HepG2 (cell line): ENCODE measurements around the gene PEPD. TPM values are rescaled to one million over a fixed set of nuclear protein-coding genes. Genes with fewer than 3 reads are reported as not detected.

ENCODE experiments used
- DMTF1 ChIP-seq: sonication (generic); formaldehyde crosslinking; IDR thresholded peaks from 2 replicates; pipeline ENCODE4 v1.4.0; 2020; ENCODE audit warnings: mild to moderate bottlenecking, missing genetic modification reagents
- FLYWCH1 ChIP-seq: sonication (generic); formaldehyde crosslinking; IDR thresholded peaks from 2 replicates; pipeline ENCODE4 v1.8.1; 2023; ENCODE audit warnings: mild to moderate bottlenecking, missing genetic modification reagents
- FOXA1 ChIP-seq, 2 experiments: fragments of 450-650 bp in 1 of 2; sonication (generic) in 1 of 2; formaldehyde crosslinking in 1 of 2; IDR thresholded peaks; 2 replicates each; pipeline versions ENCODE4 v1.4.0 to v1.6.1; 2016 to 2020; ENCODE audit warnings: missing genetic modification reagents in 1 of 2
- MAFG ChIP-seq: sonication (generic); formaldehyde crosslinking; IDR thresholded peaks from 2 replicates; pipeline ENCODE4 v1.5.1; 2020; ENCODE audit warnings: mild to moderate bottlenecking, missing genetic modification reagents
- MED13 ChIP-seq: sonication (generic); formaldehyde crosslinking; IDR thresholded peaks from 2 replicates; pipeline ENCODE4 v1.5.0; 2020; ENCODE audit warnings: missing genetic modification reagents
- MEF2D ChIP-seq: sonication (generic); formaldehyde crosslinking; IDR thresholded peaks from 2 replicates; pipeline ENCODE4 v1.5.1; 2020; ENCODE audit warnings: mild to moderate bottlenecking, missing genetic modification reagents
- MTF1 ChIP-seq: sonication (generic); formaldehyde crosslinking; IDR thresholded peaks from 2 replicates; pipeline ENCODE4 v1.5.0; 2020; ENCODE audit warnings: missing genetic modification reagents
- MXD4 ChIP-seq: IDR thresholded peaks from 2 replicates; pipeline ENCODE4 v1.6.1; 2016; ENCODE audit warnings: mild to moderate bottlenecking, missing biosample characterization, missing genetic modification reagents
- NCOR1 ChIP-seq: fragments of 200-600 bp; sonication (generic); IDR thresholded peaks from 2 replicates; pipeline ENCODE4 v1.7.0; 2017; ENCODE audit warnings: antibody characterized with exemption, low read length, borderline replicate concordance
- NR1H2 ChIP-seq: sonication (generic); formaldehyde crosslinking; IDR thresholded peaks from 2 replicates; pipeline ENCODE4 v1.8.1; 2022; ENCODE audit warnings: low read depth, missing genetic modification reagents, borderline replicate concordance
- NR3C1 ChIP-seq: sonication (generic); formaldehyde crosslinking; IDR thresholded peaks from 2 replicates; pipeline ENCODE4 v1.4.0; 2020; ENCODE audit warnings: missing genetic modification reagents
- RBM22 ChIP-seq: fragments of 200-400 bp; formaldehyde crosslinking; optimal IDR thresholded peaks from 2 replicates; pipeline ENCODE3; 2017; ENCODE audit warnings: mild to moderate bottlenecking, low read length, moderate library complexity
- RCOR2 ChIP-seq: IDR thresholded peaks from 2 replicates; pipeline ENCODE4 v1.6.1; 2016; ENCODE audit warnings: missing biosample characterization, missing genetic modification reagents
- RFX1 ChIP-seq: fragments of 450-650 bp; IDR thresholded peaks from 2 replicates; pipeline ENCODE4 v1.6.1; 2017
- SIN3A ChIP-seq: IDR thresholded peaks from 2 replicates; pipeline ENCODE4 v1.6.1; 2011; ENCODE audit warnings: low read depth, mild to moderate bottlenecking, control low read depth, low read length, borderline replicate concordance
- SIN3B ChIP-seq: fragments of 150-350 bp; IDR thresholded peaks from 2 replicates; pipeline ENCODE4 v1.6.1; 2014; ENCODE audit warnings: low read length
- SKI ChIP-seq: fragments of 450-650 bp; IDR thresholded peaks from one replicate; pipeline ENCODE4 v1.6.1; 2018; ENCODE audit warnings: mild to moderate bottlenecking; ENCODE audit not compliant: partially characterized antibody
- SKIL ChIP-seq: sonication (generic); formaldehyde crosslinking; IDR thresholded peaks from 2 replicates; pipeline ENCODE4 v1.8.0; 2022; ENCODE audit warnings: missing genetic modification reagents, mild to moderate bottlenecking, moderate library complexity, borderline replicate concordance
- SRY ChIP-seq: sonication (generic); formaldehyde crosslinking; IDR thresholded peaks from 2 replicates; pipeline ENCODE4 v1.8.0; 2022; ENCODE audit warnings: mild to moderate bottlenecking, missing genetic modification reagents
- YEATS2 ChIP-seq: sonication (generic); formaldehyde crosslinking; IDR thresholded peaks from 2 replicates; pipeline ENCODE4 v1.4.0; 2020; ENCODE audit warnings: missing genetic modification reagents, borderline replicate concordance
- ZBTB10 ChIP-seq: sonication (generic); formaldehyde crosslinking; IDR thresholded peaks from 2 replicates; pipeline ENCODE4 v1.4.0; 2020; ENCODE audit warnings: missing genetic modification reagents, borderline replicate concordance
- ZNF138 ChIP-seq: sonication (generic); formaldehyde crosslinking; IDR thresholded peaks from 2 replicates; pipeline ENCODE4 v1.5.0; 2020; ENCODE audit warnings: mild to moderate bottlenecking, low read depth, missing genetic modification reagents
- ZNF224 ChIP-seq: sonication (generic); formaldehyde crosslinking; IDR thresholded peaks from 2 replicates; pipeline ENCODE4 v1.5.0; 2020; ENCODE audit warnings: mild to moderate bottlenecking, missing genetic modification reagents
- ZNF775 ChIP-seq: sonication (generic); formaldehyde crosslinking; IDR thresholded peaks from 2 replicates; pipeline ENCODE4 v1.4.0; 2020; ENCODE audit warnings: missing genetic modification reagents, mild to moderate bottlenecking, moderate library complexity, borderline replicate concordance
- polyA plus RNA-seq, 8 experiments: library from polyadenylated mRNA; depleted of rRNA in 3 of 8; stranded (reverse) in 7 of 8; unstranded in 1 of 8; fragments of >200 nt; fragmentation: Illumina TruSeq in 4 of 8; extraction: Trizol in 4 of 8; gene quantifications; 2 replicates each; pipeline versions ENCODE4 v1.2.1 to v1.2.3, GENCODE V29; 2011 to 2016; ENCODE audit warnings: low read depth in 4 of 8, missing spikeins in 1 of 8, mixed read lengths in 1 of 8; ENCODE audit not compliant: insufficient read depth in 1 of 8
- total RNA-seq, 5 experiments: library from RNA; depleted of rRNA; stranded (reverse); fragments of >200 nt; fragmentation: Illumina TruSeq; extraction: Trizol; gene quantifications; 2 replicates each; pipeline ENCODE4 v1.2.3, GENCODE V29; 2016; ENCODE audit warnings: low read depth in 1 of 5

PEPD gene
- total and polyA plus RNA-seq, 2 of the 13 experiments (the other 11 are each of a cell fraction or from before 2014, with no cell fraction given): 60.7 to 75.1 TPM

GRCh38 chr19:33394006-33394722 lies 127.4 kb downstream of the PEPD start (continued):
- no peak; the same call in 1 of the 2 replicates for TF ChIP-seq MXD4
- no peak for TF ChIP-seq ZBTB10 (CRISPR knock-in tag)
- TF ChIP-seq ZNF775 (CRISPR knock-in tag): no peak
- TF ChIP-seq MTF1 (CRISPR knock-in tag): no peak
- no peak for TF ChIP-seq ZNF224 (CRISPR knock-in tag)
- no peak for TF ChIP-seq NCOR1
- no peak for TF ChIP-seq NR1H2 (CRISPR knock-in tag)
- peak; percentile 47; the same call in 1 of the 2 replicates for TF ChIP-seq MED13
- peak; percentile 36; the same call in 1 of the 2 replicates for TF ChIP-seq SKIL
- no peak for TF ChIP-seq SIN3B
- no peak for TF ChIP-seq DMTF1 (CRISPR knock-in tag)
- TF ChIP-seq SIN3A: no peak
- TF ChIP-seq NR3C1 (CRISPR knock-in tag): no peak
- peak; percentile 9 for TF ChIP-seq RBM22
- no peak for TF ChIP-seq MEF2D
- TF ChIP-seq FLYWCH1: no peak
- TF ChIP-seq SKI: no peak
- no peak for TF ChIP-seq ZNF138 (CRISPR knock-in tag)
- TF ChIP-seq YEATS2 (CRISPR knock-in tag): 0 out of 2 replicates have a peak, but pooled peaks have one; percentile 22
- TF ChIP-seq SRY (CRISPR knock-in tag): no peak
- TF ChIP-seq MAFG: no peak
- no peak for TF ChIP-seq RCOR2 (CRISPR knock-in tag)
- no peak for TF ChIP-seq FOXA1 (IDR thresholded peaks at IDR 0.05)
- TF ChIP-seq FOXA1 (CRISPR knock-in tag; IDR thresholded peaks at IDR 0.05): no peak
- TF ChIP-seq RFX1: no peak
